Activated CD4-positive, alpha-beta memory T cell treated with anti-CD3 and anti-CD28 coated beads for 36 hours (primary cell): ENCODE measurements around the gene SKIDA1. TPM values are rescaled to one million over a fixed set of nuclear protein-coding genes. Genes with fewer than 3 reads are reported as not detected.
"Not testable (repeated sequence)": the region's sequence is repeated elsewhere in the genome, so short reads cannot be mapped to it uniquely, and the experiment has no call there.

Experiments used
- CTCF ChIA-PET: fragments of 350-600 bp; sonication (Branson Sonifier 250); formaldehyde crosslinking; loops from one replicate; lab custom pipeline; 2021; ENCODE audit warnings: antibody characterized with exemption, inconsistent platforms; lab: Charles Lee
- POLR2A ChIA-PET: fragments of 350-600 bp; sonication (Branson Sonifier 250); formaldehyde crosslinking; loops from one replicate; lab custom pipeline; 2021; ENCODE audit warnings: antibody characterized with exemption; lab: Charles Lee
- DNase-seq: peaks from one replicate; pipeline ENCODE4 v3.0.0-alpha.2; 2020
- H3K27ac Mint-ChIP-seq: one replicate; pipeline ENCODE4 v1.8.0; 2021; ENCODE audit warnings: mixed read lengths
- H3K27me3 Mint-ChIP-seq: one replicate; pipeline ENCODE4 v1.8.0; 2021; ENCODE audit warnings: mixed read lengths
- H3K36me3 Mint-ChIP-seq: one replicate; pipeline ENCODE4 v1.8.0; 2021; ENCODE audit warnings: mixed read lengths
- H3K4me1 Mint-ChIP-seq: one replicate; pipeline ENCODE4 v1.8.0; 2021; ENCODE audit warnings: low read depth, mixed read lengths
- H3K4me3 Mint-ChIP-seq: one replicate; pipeline ENCODE4 v1.8.0; 2021; ENCODE audit warnings: mild to moderate bottlenecking, mixed read lengths
- H3K9me3 Mint-ChIP-seq: one replicate; pipeline ENCODE4 v1.8.0; 2021; ENCODE audit warnings: mixed read lengths
- intact Hi-C: fragments of 100-400 bp; cut with micrococcal nuclease; formaldehyde crosslinking; loops from one replicate; pipeline ENCODE4 v1.15.1; 2023
- total RNA-seq, 2 experiments: library from RNA; stranded (reverse); gene quantifications; one replicate each; pipeline ENCODE4 v1.2.3, GENCODE V29; 2021

Gene SKIDA1
- total RNA-seq, result under 1 TPM; 0.07 to 0.21 TPM

DNA sequence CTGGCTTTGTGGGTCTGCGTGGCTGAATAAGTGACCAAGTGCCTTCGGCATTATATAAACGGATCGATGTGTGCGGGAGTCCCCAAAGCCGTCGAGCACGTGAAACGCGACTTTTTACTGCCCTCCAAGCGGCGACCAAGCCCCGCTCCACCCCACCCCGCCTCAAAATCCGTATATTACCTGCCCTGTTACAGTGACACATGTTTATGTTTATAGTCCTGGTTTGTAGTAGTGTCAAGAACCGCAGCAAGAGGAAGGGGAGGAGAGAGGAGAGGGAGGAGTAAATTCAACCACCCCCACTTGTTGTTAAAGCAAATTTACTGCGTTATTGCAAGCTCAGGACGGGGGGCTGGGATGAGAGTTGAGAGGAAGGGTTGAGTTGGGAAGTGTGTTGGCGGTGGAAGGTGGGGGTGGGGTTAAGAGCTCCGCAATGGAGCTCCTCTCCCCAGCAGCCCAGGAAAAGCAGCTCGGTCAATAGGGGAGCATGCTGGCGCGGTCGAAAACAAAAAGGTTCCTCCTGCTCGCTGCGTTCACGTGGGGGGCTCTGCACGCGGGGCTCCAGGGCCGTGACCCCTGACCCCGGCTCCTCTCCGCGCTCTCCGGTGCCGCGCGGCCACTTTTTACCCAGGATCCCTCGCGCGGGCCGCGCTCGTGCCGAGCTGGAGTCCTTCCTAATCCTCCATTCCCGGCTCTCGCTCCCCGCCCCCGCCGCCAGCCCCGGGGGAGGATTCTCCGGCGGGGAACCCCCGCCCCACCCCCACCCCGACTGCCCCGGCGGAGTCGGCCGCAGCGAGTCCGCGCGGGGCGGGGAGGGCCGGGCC lies at the start of gene SKIDA1:
Gene SKIDA1 (minus strand): TSS at position 316 of the 821 bp plus-strand sequence. CDS start 7,860 bp downstream, outside the sequence.
- Mint-ChIP-seq H3K27me3 (peaks cover 13% of the 10 kb centered on the region), H3K27ac (peak within 1 kb of the TSS; percentile 90), H3K4me3 (peak within 1 kb of the TSS; percentile 80), H3K4me1 (peaks cover 30% of the 10 kb centered on the region), H3K9me3 (no peaks in the 10 kb centered on the region), H3K36me3 (no peaks in the 10 kb centered on the region)
- ChIA-PET CTCF (interaction anchor here (0.6 to 1.2 kb wide), 3 partner anchors 29 to 1047 kb away, joined by 3 to 10 read pairs (median 3); no protein-coding TSS in a partner anchor), POLR2A (interaction anchor here (0.6 to 2.2 kb wide), 7 partner anchors 7 to 981 kb away, joined by 3 to 5 read pairs (median 3); partner anchors contain the start of gene COMMD3)
- peak; percentile 79 for DNase-seq
- intact Hi-C loops, result loop anchor here (1.0 to 10.0 kb wide), 3 partner anchors 8 to 1919 kb away; partner anchors contain the start of gene DNAJC1

- POLR2A ChIA-PET, H3K4me3 Mint-ChIP-seq, H3K9me3 Mint-ChIP-seq, DNase-seq, H3K27me3 Mint-ChIP-seq, CTCF ChIA-PET, intact Hi-C loops, H3K27ac Mint-ChIP-seq: not testable (repeated sequence)
- Mint-ChIP-seq H3K36me3 (peaks cover 18% of the 10 kb centered on the region), H3K4me1 (peaks cover 51% of the 10 kb centered on the region)
These were observed 49.0 kb upstream of the SKIDA1 start for GRCh38 chr10:21574514-21574913.

DNA sequence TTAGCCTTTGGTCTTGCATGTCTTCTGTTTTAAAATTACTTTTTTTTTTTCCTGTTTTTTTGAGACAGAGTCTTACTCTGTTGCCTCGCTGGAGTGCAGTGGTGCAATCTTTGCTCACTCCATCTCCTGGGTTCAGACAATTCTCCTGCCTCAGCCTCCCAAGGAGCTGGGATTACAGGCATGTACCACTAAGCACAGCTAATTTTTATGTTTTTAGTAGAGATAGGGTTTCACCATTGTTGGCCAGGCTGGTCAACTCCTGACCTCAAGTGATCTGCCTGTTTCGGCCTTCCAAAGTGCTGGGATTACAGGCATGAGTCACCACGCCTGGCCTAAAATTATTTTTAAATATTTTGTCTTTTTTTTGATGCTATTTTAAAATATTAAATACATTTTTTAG lies 47.1 kb upstream of the SKIDA1 start:
- ChIA-PET POLR2A (no interaction called here), CTCF (no interaction called here)
- no peak overlapping the region for H3K4me3 Mint-ChIP-seq
- peaks cover 18% of the 10 kb centered on the region for H3K36me3 Mint-ChIP-seq
- no peak overlapping the region for H3K27ac Mint-ChIP-seq
- intact Hi-C loops, result no loop called here
- H3K9me3 Mint-ChIP-seq, result no peaks in the 10 kb centered on the region
- no peak for DNase-seq
- H3K4me1 Mint-ChIP-seq, result peaks cover 45% of the 10 kb centered on the region
- no peaks in the 10 kb centered on the region for H3K27me3 Mint-ChIP-seq

- Mint-ChIP-seq H3K4me3 (no peak overlapping the region), H3K27ac (peak overlapping the region; percentile 40), H3K27me3 (no peaks in the 10 kb centered on the region), H3K9me3 (no peaks in the 10 kb centered on the region), H3K36me3 (peaks cover 20% of the 10 kb centered on the region), H3K4me1 (peaks cover 47% of the 10 kb centered on the region)
- ChIA-PET POLR2A (no interaction called here), CTCF (no interaction called here)
- DNase-seq, result no peak
- intact Hi-C loops, result no loop called here
These were observed 45.5 kb upstream of the SKIDA1 start for GRCh38 chr10:21570761-21571521.

DNA sequence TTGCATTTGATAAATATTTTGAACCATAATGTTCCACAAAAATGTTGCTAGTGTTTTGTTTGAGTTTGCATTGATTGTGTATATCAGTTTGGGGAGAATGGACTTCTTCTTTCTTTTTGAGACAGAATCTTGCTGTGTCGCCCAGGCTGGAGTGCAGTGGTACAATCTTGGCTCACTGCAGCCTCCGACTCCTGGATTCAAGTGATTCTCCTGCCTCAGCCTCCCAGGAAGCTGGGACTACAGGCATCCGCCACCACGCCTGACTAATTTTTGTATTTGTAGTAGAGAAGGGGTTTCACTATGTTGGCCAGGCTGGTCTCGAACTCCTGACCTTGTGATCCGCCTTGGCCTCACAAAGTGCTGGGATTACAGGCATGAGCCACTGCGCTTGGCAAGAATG lies 33.5 kb upstream of the SKIDA1 start:
- CTCF ChIA-PET, result interaction anchor here (0.6 kb wide), 1 partner anchor 1548 kb away, joined by 3 read pairs; no protein-coding TSS in a partner anchor
- H3K27me3 Mint-ChIP-seq, H3K4me3 Mint-ChIP-seq, H3K27ac Mint-ChIP-seq, H3K9me3 Mint-ChIP-seq, intact Hi-C loops, POLR2A ChIA-PET, DNase-seq: not testable (repeated sequence)
- peaks cover 20% of the 10 kb centered on the region for H3K4me1 Mint-ChIP-seq
- H3K36me3 Mint-ChIP-seq, result peaks cover 50% of the 10 kb centered on the region

DNA sequence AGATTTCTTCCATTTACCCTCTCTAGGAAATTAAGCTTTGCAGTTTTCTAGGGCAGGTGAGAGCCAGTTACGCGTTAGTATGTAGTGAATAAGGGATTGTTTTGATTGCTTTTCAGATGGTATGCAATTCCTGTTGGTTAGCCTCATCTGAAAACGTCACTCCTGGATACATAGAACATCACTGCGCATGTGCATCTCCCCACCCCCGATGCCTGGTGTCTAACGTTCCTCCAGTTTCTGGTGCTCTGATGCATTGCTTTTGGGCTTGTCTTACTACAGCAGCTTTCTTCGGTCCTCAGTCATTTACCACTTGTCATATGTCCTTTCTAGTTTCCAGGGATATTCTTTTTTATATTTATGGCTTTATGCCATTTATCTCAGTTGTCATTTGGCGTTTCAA lies 31.0 kb upstream of the SKIDA1 start:
- Mint-ChIP-seq H3K27me3 (no peaks in the 10 kb centered on the region), H3K4me3 (no peak overlapping the region), H3K27ac (no peak overlapping the region), H3K36me3 (peaks cover 48% of the 10 kb centered on the region), H3K4me1 (peaks cover 23% of the 10 kb centered on the region), H3K9me3 (no peaks in the 10 kb centered on the region)
- intact Hi-C loops, result no loop called here
- no peak for DNase-seq
- ChIA-PET POLR2A (no interaction called here), CTCF (no interaction called here)

GRCh38 chr10:21552638-21553037 lies 27.2 kb upstream of the SKIDA1 start:
- Mint-ChIP-seq H3K4me1 (peaks cover 16% of the 10 kb centered on the region), H3K36me3 (peaks cover 46% of the 10 kb centered on the region), H3K4me3 (no peak overlapping the region), H3K9me3 (no peaks in the 10 kb centered on the region), H3K27ac (no peak overlapping the region), H3K27me3 (no peaks in the 10 kb centered on the region)
- ChIA-PET CTCF (interaction anchor here (0.7 kb wide), 1 partner anchor 394 kb away, joined by 4 read pairs; no protein-coding TSS in a partner anchor), POLR2A (no interaction called here)
- no peak for DNase-seq
- intact Hi-C loops, result no loop called here

GRCh38 chr10:21547246-21547645 lies 21.8 kb upstream of the SKIDA1 start:
- H3K27ac Mint-ChIP-seq, result no peak overlapping the region
- H3K36me3 Mint-ChIP-seq, result peaks cover 47% of the 10 kb centered on the region
- H3K4me1 Mint-ChIP-seq, result no peaks in the 10 kb centered on the region
- intact Hi-C loops, result no loop called here
- POLR2A ChIA-PET, result no interaction called here
- CTCF ChIA-PET, result interaction anchor here (1.5 kb wide), 1 partner anchor 51 kb away, joined by 3 read pairs; no protein-coding TSS in a partner anchor
- H3K4me3 Mint-ChIP-seq, result no peak overlapping the region
- no peaks in the 10 kb centered on the region for H3K9me3 Mint-ChIP-seq
- no peaks in the 10 kb centered on the region for H3K27me3 Mint-ChIP-seq
- no peak for DNase-seq

DNA sequence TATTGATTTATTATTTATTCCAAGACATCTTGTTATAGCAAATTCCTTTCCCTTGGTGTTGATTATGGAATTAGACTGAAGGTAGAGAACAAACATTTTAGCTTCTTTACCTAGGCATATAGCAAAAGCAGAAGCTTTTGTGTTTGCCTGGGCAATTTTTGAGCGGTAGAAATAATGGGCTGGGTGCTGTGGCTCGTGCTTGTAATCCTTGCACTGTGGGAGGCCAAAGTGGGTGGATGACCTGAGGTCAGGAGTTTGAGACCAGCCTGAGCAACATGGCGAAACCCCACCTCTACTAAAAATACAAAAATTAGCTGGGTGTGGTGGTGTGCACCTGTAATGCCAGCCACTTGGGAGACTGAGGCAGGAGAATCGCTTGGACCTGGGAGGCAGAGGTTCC lies 15.2 kb upstream of the SKIDA1 start:
- H3K4me3 Mint-ChIP-seq, H3K27ac Mint-ChIP-seq, CTCF ChIA-PET, intact Hi-C loops, H3K27me3 Mint-ChIP-seq, H3K4me1 Mint-ChIP-seq, H3K9me3 Mint-ChIP-seq, DNase-seq: not testable (repeated sequence)
- H3K36me3 Mint-ChIP-seq, result peaks cover 53% of the 10 kb centered on the region
- POLR2A ChIA-PET, result interaction anchor here (0.7 kb wide), 1 partner anchor 798 kb away, joined by 3 read pairs; no protein-coding TSS in a partner anchor

DNA sequence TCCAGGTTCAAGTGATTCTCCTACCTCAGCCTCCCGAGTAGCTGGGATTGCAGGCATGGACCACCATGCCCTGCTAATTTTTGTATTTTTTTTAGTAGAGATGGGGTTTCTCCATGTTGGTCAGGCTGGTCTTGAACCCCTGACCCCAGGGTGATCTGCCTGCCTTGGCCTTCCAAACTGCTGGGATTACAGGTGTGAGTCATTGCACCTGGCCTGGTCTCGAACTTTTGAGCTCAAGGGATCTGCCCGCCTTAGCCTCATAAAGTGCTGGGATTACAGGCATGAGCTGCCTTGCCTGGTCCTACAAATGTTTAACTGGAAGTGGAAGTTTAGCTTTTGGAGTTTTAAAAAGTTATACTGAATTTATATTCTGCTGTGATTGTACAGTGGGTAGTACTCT lies 11.4 kb upstream of the SKIDA1 start:
- no peak overlapping the region for H3K4me3 Mint-ChIP-seq
- POLR2A ChIA-PET, result interaction anchor here (1.2 kb wide), 1 partner anchor 12 kb away, joined by 3 read pairs; no protein-coding TSS in a partner anchor
- no peaks in the 10 kb centered on the region for H3K27me3 Mint-ChIP-seq
- intact Hi-C loops, result no loop called here
- no peak overlapping the region for H3K27ac Mint-ChIP-seq
- H3K4me1 Mint-ChIP-seq, result peaks cover 24% of the 10 kb centered on the region
- no peak for DNase-seq
- no peaks in the 10 kb centered on the region for H3K9me3 Mint-ChIP-seq
- H3K36me3 Mint-ChIP-seq, result peaks cover 27% of the 10 kb centered on the region
- CTCF ChIA-PET, result interaction anchor here (1.3 kb wide), 1 partner anchor 40 kb away, joined by 3 read pairs; no protein-coding TSS in a partner anchor

- POLR2A ChIA-PET, DNase-seq, H3K27me3 Mint-ChIP-seq, H3K9me3 Mint-ChIP-seq, CTCF ChIA-PET, H3K27ac Mint-ChIP-seq: not testable (repeated sequence)
- peak overlapping the region; percentile 69 for H3K4me3 Mint-ChIP-seq
- intact Hi-C loops, result loop anchor here (2.0 kb wide), 2 partner anchors 17 to 41 kb away; no protein-coding TSS in a partner anchor
- peaks cover 22% of the 10 kb centered on the region for H3K4me1 Mint-ChIP-seq
- H3K36me3 Mint-ChIP-seq, result peaks cover 21% of the 10 kb centered on the region
These were observed 10.5 kb upstream of the SKIDA1 start for GRCh38 chr10:21535976-21536375.
